HS-5 (cell line): ENCODE results near the gene TMPRSS9.
"Not testable (repeated sequence)": the region's sequence is repeated elsewhere in the genome, so short reads cannot be mapped to it uniquely, and the experiment has no call there.

Experiments
- DNase-seq: peaks from one replicate; pipeline ENCODE4 v3.0.0-alpha.2; 2012; ENCODE audit warnings: low read depth

The TMPRSS9 gene

GRCh38 chr19:2342656-2343288 lies 17.3 kb upstream of the TMPRSS9 start:
- DNase-seq, result no peak

- DNase-seq, result no peak
Measured at GRCh38 chr19:2343289-2343982, 16.6 kb upstream of the TMPRSS9 start.

- no peak for DNase-seq
Measured at GRCh38 chr19:2344381-2344870, 15.6 kb upstream of the TMPRSS9 start.

- DNase-seq, result no peak
Measured at GRCh38 chr19:2345076-2345475, 15.0 kb upstream of the TMPRSS9 start.

GRCh38 chr19:2345794-2346663 lies 14.0 kb upstream of the TMPRSS9 start:
- no peak for DNase-seq

- DNase-seq, result not testable (repeated sequence)
Measured at GRCh38 chr19:2349818-2350217, 10.2 kb upstream of the TMPRSS9 start.

GRCh38 chr19:2350656-2351055 lies 9.4 kb upstream of the TMPRSS9 start:
- no peak for DNase-seq

- DNase-seq, result no peak
Measured at GRCh38 chr19:2351591-2351990, 8.5 kb upstream of the TMPRSS9 start.

- DNase-seq, result no peak
Measured at GRCh38 chr19:2352121-2352520, 7.9 kb upstream of the TMPRSS9 start.

GRCh38 chr19:2353159-2353886 lies 6.7 kb upstream of the TMPRSS9 start:
- no peak for DNase-seq

- DNase-seq, result no peak
Measured at GRCh38 chr19:2353887-2354592, 6.0 kb upstream of the TMPRSS9 start.

GRCh38 chr19:2354670-2355069 lies 5.4 kb upstream of the TMPRSS9 start:
- no peak for DNase-seq

- no peak for DNase-seq
Measured at GRCh38 chr19:2355168-2356035, 4.7 kb upstream of the TMPRSS9 start.

GRCh38 chr19:2356036-2356646 lies 3.9 kb upstream of the TMPRSS9 start:
- no peak for DNase-seq

- no peak for DNase-seq
Measured at GRCh38 chr19:2357279-2358206, 2.5 kb upstream of the TMPRSS9 start.

- no peak for DNase-seq
Measured at GRCh38 chr19:2358548-2359173, 1.4 kb upstream of the TMPRSS9 start.

- DNase-seq, result no peak
Measured at GRCh38 chr19:2360833-2361232, 768 bp downstream of the TMPRSS9 start.
